Keratinocyte (primary cell): Measurements from ENCODE around the gene CBL.

Experiments used
- CTCF ChIP-seq, 3 experiments: IDR thresholded peaks in 1 of 3; conservative IDR thresholded peaks in 1 of 3; optimal IDR thresholded peaks in 1 of 3; 2 replicates in 2 of 3; 3 replicates in 1 of 3; pipeline versions ENCODE3 to v1.5.1; 2011; ENCODE audit warnings: low read length in 3 of 3, mild to moderate bottlenecking in 3 of 3, moderate library complexity in 2 of 3, control low read depth in 1 of 3, inconsistent platforms in 1 of 3; ENCODE audit not compliant: insufficient read depth in 2 of 3; ENCODE audit errors: extremely low read depth in 1 of 3
- EZH2 ChIP-seq: IDR thresholded peaks from one replicate; pipeline ENCODE4 v1.6.1; 2012; ENCODE audit warnings: inconsistent platforms, mild to moderate bottlenecking, low read length, moderate library complexity

- TF ChIP-seq CTCF (optimal IDR thresholded peaks at IDR 0.05 in 1 of 3, IDR thresholded peaks at IDR 0.05 in 1 of 3, conservative IDR thresholded peaks at IDR 0.05 in 1 of 3; ENCODE audit: extremely low read depth in 1 of 3, insufficient read depth in 2 of 3, low read length in 3 of 3) (no peak), EZH2 (no peak)
Measured at GRCh38 chr11:119322360-119322739, 116.2 kb downstream of the CBL start.
